Fibroblast of skin of right quadriceps (primary cell): Measurements from ENCODE around the gene CCDC187.
"Not testable (repeated sequence)": the region's sequence is repeated elsewhere in the genome, so short reads cannot be mapped to it uniquely, and the experiment has no call there.

Experiments used
- DNase-seq: peaks from one replicate; pipeline ENCODE4 v3.0.0-alpha.2; 2013

CCDC187 gene

DNA sequence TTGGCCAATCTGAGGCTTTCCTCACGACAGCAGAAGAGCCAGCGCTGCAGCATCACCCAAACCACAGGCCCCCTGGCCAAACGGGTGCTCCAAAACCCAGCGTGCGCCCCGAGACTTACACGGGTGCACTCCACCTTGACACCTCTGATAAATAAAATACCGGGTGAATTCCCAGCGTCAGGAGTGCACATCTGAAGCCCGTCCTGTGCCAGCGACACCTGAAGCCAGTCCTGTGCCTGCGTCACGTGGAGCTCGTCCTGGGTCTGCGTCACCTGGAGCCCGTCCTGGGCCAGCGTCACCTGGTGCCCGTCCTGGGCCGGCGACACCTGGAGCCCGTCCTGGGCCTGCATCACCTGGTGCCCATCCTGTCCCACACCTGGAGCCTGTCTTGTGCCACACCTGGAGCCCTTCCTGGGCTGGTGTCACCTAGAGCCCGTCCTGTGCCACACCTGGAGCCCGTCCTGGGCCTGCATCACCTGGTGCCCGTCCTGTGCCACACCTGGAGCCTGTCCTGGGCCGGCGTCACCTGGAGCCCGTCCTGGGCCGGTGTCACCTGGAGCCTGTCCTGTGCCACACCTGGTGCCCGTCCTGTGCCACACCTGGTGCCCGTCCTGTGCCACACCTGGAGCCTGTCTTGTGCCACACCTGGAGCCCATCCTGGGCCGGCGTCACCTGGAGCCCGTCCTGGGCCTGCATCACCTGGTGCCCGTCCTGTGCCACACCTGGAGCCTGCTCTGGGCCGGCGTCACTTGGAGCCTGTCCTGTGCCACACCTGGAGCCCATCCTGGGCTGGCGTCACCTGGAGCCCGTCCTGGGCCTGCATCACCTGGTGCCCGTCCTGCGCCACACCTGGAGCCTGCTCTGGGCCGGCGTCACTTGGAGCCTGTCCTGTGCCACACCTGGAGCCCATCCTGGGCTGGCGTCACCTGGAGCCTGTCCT, 67.2 kb downstream of the CCDC187 start:
- not testable (repeated sequence) for DNase-seq

DNA sequence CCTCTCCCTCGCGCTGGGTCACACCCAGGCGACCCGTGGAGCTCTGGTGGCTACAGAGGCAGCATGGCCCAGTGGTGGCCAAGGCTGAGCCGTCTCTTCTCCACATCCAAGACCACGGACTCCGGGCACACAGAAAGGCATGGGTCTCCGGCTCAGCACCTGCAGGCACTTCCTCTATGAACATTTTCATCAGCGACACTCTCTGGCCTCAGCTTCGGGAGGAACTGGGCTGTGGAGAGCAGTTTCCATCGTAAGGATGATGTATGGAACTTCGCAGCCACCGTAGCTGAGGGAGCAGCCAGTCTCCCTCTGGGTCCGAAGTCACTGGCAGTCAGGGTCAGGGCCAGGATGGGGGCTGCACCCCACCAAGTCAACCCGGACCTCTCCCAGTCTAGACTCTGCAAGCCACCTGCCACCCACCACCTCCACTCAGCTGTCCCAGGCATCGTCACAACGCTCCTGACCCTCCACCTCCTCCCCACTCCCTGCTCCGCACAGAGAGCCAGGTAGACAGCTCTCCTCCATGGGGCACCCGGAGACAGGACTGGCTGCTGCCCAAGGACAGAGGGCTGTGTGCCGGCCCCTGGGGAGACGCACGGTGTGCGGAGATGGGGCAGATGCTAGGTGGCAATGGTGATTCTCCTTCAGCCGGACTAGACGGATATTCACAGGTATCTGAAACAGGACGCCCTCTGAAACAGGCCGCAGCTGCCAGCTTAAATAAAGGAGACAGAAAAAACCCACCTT, 68.0 kb downstream of the CCDC187 start:
- no peak for DNase-seq

DNA sequence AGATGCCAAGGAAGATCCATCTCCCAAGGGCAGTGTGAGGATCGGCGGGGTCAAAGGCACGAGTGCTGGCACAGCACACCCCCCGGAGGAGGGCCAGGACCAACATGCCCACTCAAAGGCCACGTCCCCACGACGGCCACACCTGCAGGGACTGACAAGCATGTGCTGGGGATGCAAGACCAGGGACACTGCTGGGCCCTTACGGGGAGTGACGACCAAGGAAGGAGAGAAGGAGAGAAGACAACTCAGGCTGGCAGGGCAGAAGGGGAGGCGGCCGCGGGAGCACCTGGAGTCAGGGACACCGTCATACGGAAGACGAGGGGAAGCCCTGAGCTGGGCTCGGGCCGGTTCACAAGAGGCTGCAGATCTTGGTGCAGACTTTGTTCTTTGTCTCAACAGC, 68.7 kb downstream of the CCDC187 start:
- no peak for DNase-seq

DNA sequence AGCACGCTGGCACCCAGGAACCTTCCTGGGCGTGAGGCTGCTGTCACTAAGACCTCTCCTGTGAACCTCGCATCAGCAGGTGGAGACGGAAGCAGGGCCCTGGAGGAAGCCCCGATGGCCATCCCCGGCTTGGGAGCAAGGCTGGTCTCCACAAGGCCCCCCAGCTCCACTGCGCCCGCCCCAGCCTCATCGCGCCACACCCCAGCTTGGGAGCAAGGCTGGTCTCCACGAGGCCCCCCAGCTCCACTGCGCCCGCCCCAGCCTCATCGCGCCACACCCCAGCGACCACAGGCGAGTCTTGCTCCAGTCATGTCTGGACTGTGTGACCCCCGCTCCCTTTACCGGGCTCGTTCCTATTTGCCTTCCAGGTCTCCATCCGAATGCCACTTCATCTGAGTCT, 69.3 kb downstream of the CCDC187 start:
- DNase-seq: no peak

DNA sequence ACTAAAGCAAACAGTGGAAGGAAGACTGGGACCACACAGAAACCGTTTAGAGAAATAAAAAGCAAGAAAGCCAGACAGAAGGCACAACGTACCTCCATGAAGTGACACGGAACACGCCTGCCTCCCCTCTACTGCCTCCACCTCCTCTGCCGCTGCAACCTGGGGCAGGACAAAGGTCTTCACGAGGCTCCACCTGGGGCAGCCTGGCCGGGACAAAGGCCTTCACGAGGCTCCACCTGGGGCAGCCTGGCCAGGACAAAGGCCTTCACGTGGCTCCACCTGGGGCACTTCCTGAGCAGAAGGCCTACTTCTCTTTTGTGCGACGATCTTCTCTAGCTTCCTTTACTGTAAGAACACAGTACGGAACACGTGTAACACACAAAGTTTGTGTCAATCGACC, 70.0 kb downstream of the CCDC187 start:
- no peak for DNase-seq

DNA sequence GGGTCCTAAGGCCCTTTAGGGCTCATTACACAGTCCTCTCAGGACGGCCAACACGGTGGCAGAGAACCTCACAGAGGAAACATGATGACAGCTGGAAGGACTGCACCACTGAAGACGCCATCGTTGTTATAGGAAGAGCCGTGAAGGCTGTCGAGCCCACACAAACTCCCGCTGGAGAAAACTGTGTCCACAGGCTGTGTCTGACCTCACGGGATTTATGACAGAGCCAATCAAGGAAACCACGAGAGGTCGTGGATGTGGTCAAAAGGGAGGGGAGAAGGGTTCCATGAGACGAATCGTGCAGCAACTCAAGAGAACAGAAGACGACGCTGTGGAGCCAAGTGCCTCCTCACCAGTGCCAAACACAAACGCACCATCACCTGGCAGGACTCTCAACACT, 70.5 kb downstream of the CCDC187 start:
- DNase-seq: no peak

DNA sequence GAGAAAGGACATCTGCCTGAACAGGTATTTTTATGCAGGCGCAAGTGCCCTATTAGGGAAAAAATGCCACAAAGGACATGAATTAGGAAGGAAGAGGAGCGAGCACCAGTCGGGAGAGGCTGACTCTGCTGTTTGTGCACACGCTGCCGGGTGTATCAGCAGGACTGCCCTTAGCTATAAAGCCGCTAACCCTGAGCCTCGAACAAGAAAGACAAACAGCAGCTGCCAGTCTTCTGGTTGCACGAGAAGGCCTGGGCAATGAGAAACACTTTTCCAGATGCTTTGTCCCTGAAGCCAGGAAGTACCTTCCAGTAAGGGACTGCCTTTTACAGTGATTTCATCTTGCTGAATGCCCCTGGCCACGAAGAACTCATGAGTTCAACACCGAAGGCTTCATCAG, 70.9 kb downstream of the CCDC187 start:
- DNase-seq: no peak

DNA sequence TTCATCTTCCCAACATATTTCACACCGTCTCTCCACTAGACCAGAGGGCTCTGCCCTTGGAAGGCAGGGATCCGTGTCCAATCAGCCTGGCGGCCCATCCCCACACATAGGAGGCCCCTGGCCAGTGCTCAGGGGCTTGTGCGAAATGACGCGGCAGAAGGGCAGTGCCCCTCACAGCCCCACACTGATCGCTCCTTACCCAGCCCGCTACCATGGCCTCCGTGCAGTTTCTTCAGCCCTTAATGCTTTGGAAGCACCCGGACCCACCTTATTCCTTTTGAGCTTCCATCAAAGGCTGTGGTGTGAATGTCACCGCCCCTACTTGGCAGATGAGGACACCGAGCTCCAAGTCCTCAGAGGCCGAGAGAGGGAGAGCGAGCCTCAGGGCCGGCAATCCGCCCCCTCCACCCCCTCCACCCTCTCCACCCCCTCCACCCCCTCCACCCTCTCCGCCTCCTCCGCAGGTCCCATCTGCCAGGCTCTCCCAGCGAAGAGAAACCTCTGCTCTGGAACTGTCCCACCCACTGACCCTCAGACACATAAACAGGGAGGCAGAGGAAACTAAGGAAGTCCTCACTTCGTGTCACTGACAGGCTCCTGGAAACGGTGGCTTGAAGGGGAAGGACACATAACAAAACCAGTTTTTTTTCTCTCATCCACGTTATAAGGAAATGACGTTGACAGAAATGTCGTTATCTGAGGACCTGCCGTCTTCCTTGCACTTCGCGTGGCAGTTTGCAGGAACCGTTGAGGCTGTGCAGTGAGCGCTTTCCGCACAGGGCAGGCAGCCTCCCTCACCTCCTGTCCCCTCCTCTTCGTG, 72.2 kb downstream of the CCDC187 start:
- no peak for DNase-seq

DNA sequence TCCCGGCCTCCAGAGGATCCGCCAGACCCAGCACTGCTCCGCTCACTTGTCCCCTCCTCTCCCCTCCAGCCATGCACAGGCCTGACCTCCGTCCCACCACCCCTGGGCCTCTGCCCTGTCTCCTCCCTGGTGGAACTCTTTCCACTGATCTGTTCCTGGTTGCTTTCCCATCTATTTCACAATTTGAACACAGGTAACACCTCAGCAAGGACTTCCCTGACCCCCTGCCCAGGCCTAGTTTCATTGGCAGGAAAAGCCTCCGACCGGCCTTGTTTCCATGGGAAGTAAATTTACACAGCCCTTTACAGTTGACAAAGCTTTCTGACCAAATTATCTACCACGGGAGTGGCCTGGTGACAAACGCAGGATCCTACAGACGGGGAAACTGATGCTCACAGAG, 73.1 kb downstream of the CCDC187 start:
- no peak for DNase-seq

DNA sequence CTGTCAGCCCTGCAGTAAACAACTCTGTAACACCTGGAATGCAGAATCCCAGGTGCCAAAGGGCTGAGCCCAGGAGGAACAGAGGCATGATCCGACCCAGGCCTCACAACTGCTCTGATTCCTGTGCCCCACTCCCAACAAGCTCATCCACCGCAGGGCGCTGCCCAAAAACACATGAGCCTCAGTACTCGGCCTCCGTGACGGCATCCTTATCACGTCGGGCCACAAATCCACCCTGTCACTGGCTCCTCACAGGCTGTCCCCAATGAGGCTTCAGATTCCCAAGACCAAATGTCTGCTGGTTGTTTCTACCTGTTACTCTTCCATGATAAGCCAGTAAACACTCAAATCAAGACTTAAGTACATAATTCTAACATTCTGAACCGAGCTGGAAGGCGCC, 73.5 kb downstream of the CCDC187 start:
- DNase-seq: no peak

DNA sequence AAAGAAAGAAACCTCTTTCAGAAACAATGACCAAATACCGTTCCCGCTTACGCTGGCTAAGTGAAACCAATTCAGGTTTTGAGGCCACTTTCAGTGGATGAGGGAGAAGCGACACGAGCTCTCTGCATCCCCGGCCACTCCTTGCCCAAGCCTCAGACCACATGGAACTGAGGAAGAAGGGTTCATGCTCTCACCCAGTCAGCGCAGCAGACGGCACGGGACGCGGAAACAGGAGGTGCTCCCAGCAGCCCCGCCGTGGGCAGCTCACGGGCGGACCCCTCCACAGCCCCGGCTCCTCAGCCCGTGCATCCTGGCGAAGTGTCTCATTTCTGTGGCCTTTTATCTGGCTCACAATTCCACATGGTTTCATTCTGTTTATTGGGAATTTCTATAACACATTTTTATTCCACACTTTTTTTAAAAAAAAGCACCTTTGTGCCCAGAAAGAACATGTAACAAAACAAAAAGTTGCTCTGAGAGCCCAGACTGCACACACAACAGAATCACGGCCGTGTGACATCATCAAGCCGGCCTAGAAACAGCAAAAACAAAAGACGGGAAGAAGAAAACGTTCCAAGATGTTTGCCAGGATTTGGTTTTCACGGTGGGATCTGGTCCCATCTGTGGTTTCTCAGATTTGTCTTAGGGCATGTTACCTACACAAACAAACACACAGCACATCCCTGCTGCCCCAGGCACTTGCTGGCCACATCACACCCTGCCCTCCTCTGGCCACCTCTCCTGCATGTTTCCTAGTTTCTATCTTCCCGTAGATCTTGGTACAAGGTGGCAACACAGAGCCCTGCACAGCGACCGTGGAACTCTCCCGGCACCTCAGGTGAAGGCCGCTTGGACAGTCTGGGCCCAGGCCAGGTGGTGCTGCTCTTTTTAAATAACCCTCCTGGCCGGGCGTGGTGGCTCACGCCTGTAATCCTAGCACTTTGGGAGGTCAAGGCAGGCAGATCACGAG, 74.5 kb downstream of the CCDC187 start:
- no peak for DNase-seq

DNA sequence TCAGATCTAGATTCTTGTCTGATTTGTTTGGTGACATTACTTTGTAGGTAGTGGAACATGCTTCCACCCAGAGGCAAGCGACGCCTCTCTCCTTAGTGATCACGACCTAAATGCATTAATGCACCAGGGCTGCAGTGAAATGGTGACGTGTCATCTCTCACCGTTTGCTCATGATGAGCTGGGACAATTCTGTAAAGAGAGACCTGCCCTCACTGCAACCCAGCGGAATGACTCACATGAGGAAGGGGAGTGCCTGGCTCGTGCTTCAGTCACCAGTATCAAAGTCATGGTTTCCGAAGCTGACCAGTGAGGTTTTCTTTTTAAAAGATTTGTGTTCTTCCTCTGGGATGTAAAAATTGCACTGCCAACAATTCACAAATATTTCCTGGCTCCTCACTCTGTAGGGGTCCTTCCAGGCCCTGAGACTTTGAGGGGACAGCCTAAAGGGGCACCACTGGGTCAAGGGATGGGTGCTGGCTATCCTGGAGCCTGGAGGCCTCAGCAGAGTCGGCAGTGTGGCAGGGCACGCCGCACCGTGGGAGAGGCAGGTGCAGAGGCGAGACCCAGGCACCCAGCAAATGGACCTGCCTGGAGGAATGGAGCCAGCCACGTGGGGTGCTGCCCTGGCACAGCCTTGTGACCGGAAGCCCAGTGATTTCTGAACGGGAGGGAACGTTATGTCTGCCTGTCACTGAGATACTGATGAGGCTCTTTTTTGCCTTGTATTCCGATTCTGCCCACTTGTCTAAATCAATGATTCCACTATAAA, 75.6 kb downstream of the CCDC187 start:
- peak; percentile 80 for DNase-seq

DNA sequence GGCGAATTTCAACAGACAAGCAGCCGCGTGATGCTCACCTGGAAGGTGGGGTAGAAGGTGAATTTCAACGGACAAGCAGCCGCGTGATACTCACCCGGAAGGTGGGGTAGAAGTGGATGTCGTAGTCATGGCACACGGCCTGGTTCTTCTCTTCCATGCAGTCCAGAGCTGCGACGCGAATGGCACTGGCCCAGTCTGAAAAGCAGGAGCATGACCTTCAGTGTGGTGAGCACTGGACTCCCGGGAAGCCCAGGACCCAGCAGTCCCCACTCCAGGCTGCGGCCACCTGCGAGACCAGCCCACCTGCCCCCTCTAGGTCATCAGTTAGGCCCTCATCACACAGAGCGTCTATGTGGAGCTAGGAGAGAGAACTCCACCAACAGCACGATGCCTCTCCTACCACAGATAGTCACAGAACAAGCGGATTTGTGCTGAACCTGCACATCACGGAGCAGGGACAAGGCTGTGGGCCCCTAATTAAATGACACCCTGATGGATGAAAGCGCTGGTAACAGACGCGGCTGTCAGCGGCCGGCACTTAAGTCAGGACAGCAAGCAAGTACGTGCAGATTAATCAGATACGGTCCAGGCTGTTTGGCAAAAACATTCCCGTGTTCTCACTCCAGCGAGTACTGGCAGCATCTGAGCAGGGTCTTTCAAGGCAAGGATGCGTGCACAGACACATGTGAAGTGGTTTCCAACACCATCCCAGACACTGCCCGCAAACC, 77.0 kb downstream of the CCDC187 start:
- DNase-seq: no peak

DNA sequence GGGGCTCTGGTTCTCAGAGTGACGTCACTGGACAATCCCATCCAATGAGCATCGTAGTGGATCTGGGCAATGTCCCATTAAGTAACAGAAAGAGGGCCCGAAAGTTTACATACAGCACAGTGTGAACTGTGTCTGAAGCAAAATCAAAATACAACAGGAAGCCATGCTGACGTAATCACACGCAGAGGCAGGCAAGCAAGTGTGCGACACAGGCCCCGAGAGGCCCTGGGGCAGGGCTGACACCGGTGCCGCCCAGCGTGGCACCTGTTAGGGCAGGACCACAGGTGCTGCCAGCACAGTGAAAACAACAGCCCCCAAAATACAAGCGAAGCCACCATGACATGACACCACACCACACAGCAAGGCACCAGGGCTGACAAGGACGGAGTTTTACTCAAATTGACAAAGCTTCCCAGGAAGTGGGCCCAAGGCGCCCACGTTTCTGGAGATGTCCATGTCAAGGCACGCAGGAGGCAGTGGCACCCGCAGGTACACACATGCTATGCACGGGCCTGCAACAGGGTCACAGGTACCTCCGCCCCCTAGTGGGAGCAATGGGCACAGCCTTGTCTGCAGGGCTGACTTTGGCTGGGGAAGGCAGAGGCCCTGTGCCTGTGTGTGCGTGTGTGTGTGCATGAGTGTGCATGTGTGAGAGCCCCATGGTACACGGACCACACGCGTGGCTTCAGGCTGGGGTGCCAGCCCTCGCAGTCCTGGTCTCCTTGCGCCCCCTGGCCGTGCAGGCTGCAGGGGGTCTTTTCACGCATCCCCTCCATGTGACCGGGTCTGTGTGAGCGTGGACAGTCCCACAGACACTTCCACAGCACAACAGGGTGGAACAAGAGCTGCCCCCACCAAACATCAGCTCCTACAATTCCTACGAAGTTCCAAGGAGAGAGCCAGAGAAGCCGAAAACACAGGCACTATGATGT, 77.9 kb downstream of the CCDC187 start:
- peak; percentile 30 for DNase-seq

DNA sequence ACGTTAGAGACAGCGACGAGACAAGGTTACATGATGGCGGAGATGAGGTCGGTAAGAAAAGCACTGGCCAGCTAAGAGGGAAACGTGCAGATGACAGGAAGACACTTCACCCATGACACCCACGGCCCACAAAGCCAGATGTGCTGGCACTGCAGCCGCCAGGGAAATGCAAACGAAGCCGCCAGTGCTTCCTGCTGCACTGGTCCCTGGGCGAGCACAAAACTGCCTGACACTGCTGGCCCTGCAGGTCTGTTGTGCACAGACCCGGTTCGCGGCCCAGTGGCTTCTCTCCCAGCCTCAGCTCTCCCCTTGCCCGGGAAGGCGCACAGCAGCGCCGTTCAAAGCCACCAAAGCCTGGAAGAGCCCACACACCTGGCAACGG, 78.5 kb downstream of the CCDC187 start:
- DNase-seq: no peak

DNA sequence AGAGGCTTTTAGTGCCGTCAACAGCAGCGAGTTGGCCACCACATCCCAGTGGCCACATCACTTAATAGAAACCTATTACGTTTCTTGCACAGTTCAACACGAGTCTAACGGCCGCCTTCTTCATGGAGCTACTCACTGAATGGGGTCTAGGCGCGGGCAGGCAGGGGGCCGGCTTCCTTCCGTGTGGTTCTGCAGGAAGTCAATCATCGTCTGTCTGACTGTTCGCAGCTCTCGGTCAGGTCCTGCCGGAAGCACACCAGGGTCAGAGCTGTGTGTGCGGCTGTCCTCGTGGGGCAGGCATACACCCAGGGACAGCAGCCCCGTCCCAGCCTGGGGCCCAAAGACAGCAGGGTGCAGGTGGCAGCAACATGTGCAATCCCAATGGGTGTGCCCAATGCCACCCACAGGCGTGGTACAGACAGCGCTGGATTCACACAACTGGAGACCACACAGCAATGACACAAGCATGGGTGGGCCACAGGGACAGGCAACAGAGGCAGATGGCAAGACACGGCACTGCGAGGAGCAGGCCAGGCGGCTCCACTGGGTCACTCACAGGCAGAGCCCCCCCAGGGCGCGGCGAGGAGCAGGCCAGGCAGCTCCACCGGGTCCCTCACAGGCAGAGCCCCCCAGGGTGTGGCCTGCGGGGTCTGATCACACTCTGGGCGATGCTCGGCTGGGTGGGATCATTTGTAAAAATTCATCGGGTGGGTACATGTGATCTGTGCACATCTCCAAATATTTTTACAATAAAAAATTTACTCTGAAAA, 79.8 kb downstream of the CCDC187 start:
- no peak for DNase-seq

DNA sequence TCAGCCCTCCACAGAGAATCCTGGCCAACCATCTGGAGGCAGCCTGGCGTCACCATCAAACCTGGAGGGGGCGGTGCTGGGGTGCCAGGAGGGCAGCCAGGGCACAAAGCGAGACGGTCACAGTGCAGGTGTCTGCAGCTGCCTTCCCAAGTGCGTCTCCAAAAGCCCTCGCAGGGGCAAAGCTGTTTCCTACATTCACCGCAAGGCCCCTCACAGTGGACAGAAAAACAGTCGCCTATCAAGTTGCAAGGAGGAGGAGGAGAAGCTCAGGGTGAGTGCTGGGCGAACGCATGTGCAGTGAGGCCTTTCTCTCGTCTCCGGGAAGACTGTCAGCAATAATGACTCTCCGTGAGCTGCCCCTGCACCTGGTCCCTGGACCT, 81.0 kb downstream of the CCDC187 start:
- DNase-seq: no peak

DNA sequence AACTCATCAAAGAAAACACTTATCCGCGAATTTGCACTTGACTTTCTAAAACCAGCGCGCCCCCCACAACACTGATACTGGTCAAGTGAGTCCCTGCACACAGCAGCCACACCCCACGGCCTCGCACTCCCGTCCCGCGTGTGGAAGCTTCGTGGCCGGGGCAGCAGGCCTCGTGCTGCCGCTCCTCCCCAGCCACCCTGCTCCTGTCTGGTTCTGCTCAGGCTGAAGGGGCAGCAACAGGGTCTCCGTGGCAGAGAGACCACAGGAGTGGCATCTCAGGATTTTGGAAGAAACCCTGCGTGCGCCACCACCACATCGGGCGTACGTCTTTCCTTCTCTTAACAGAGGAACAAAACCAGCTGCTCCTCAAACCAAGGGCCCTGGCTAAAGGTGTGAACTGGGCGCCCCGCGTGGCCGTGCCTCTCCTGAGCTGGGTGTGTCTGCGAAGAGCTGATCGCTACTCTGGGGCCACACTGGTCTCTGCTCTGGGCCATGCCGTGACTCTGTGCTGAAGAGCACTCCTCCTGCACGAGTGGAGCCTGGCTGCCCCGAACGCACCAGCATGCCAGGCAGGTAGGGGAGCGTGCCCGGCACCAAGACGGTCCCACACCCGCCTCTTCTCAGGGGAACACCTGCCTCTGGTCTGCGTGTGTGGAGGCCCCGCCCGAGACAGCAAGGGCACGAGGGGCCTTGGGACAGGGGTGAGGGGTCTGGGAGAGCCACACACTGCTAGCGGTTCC, 81.6 kb downstream of the CCDC187 start:
- DNase-seq: no peak
